Mesothelial cell of epicardium (in vitro differentiated cells): ENCODE data around the gene NEIL3. TPM values are rescaled to one million over a fixed set of nuclear protein-coding genes. Genes with fewer than 3 reads are reported as not detected.

Experiments
- DNase-seq, 2 experiments: peaks; one replicate each; pipeline ENCODE4 v3.0.0; 2021; ENCODE audit warnings: low spot score in 2 of 2; ENCODE audit not compliant: unreplicated experiment in 2 of 2
- H3K27ac Mint-ChIP-seq: 2 replicates; pipeline ENCODE4 v1.8.0; 2021; ENCODE audit warnings: mixed read lengths
- H3K27me3 Mint-ChIP-seq: 2 replicates; pipeline ENCODE4 v1.8.0; 2021; ENCODE audit warnings: low read depth, mixed read lengths
- H3K36me3 Mint-ChIP-seq: 2 replicates; pipeline ENCODE4 v1.8.0; 2021; ENCODE audit warnings: mixed read lengths
- H3K4me1 Mint-ChIP-seq: 2 replicates; pipeline ENCODE4 v1.8.0; 2021; ENCODE audit warnings: mixed read lengths
- H3K4me3 Mint-ChIP-seq: 2 replicates; pipeline ENCODE4 v1.8.0; 2021; ENCODE audit warnings: mild to moderate bottlenecking, moderate library complexity, mixed read lengths
- H3K9me3 Mint-ChIP-seq: 2 replicates; pipeline ENCODE4 v1.8.0; 2021; ENCODE audit warnings: mixed read lengths
- CTCF ChIP-seq: fragments of 200-600 bp; sonication (generic); IDR thresholded peaks from one replicate; pipeline ENCODE4 v1.5.0; 2021; ENCODE audit warnings: antibody characterized with exemption; ENCODE audit not compliant: unreplicated experiment
- total RNA-seq: library from RNA; stranded (reverse); gene quantifications from 3 replicates; pipeline ENCODE4 v1.2.1, GENCODE V29; 2021

NEIL3 gene
- total RNA-seq, 1 donor from 2014 or later: 6.2 TPM

- no peak for DNase-seq
- H3K36me3 Mint-ChIP-seq: no peaks in the 10 kb centered on the region
- H3K27me3 Mint-ChIP-seq: no peaks in the 10 kb centered on the region
- no peak overlapping the region for H3K4me3 Mint-ChIP-seq
- no peak for TF ChIP-seq CTCF
- H3K4me1 Mint-ChIP-seq: peaks cover 15% of the 10 kb centered on the region
- H3K9me3 Mint-ChIP-seq: peaks cover 10% of the 10 kb centered on the region
- no peak overlapping the region for H3K27ac Mint-ChIP-seq
Measured at GRCh38 chr4:177282284-177282835, 27.3 kb upstream of the NEIL3 start.

GRCh38 chr4:177283167-177283566 is 26.5 kb upstream of the NEIL3 start:
- Mint-ChIP-seq H3K4me3 (no peak overlapping the region), H3K9me3 (peaks cover 8% of the 10 kb centered on the region), H3K4me1 (peaks cover 15% of the 10 kb centered on the region), H3K27me3 (no peaks in the 10 kb centered on the region), H3K36me3 (no peaks in the 10 kb centered on the region), H3K27ac (no peak overlapping the region)
- no peak for TF ChIP-seq CTCF
- no peak for DNase-seq

- DNase-seq: no peak
- no peak overlapping the region for H3K4me3 Mint-ChIP-seq
- H3K27me3 Mint-ChIP-seq: no peaks in the 10 kb centered on the region
- peaks cover 14% of the 10 kb centered on the region for H3K4me1 Mint-ChIP-seq
- H3K36me3 Mint-ChIP-seq: no peaks in the 10 kb centered on the region
- no peaks in the 10 kb centered on the region for H3K9me3 Mint-ChIP-seq
- no peak overlapping the region for H3K27ac Mint-ChIP-seq
- no peak for TF ChIP-seq CTCF
Measured at GRCh38 chr4:177285953-177286352, 23.7 kb upstream of the NEIL3 start.

GRCh38 chr4:177287255-177287654 is 22.4 kb upstream of the NEIL3 start:
- Mint-ChIP-seq H3K4me1 (peaks cover 17% of the 10 kb centered on the region), H3K27me3 (no peaks in the 10 kb centered on the region), H3K27ac (no peak overlapping the region), H3K36me3 (no peaks in the 10 kb centered on the region), H3K4me3 (no peak overlapping the region), H3K9me3 (no peaks in the 10 kb centered on the region)
- TF ChIP-seq CTCF: no peak
- DNase-seq: no peak

- H3K27me3 Mint-ChIP-seq: no peaks in the 10 kb centered on the region
- H3K27ac Mint-ChIP-seq: no peak overlapping the region
- H3K36me3 Mint-ChIP-seq: no peaks in the 10 kb centered on the region
- no peak overlapping the region for H3K4me3 Mint-ChIP-seq
- DNase-seq: no peak
- H3K4me1 Mint-ChIP-seq: peaks cover 25% of the 10 kb centered on the region
- no peak for TF ChIP-seq CTCF
- H3K9me3 Mint-ChIP-seq: no peaks in the 10 kb centered on the region
Measured at GRCh38 chr4:177288335-177288734, 21.3 kb upstream of the NEIL3 start.

GRCh38 chr4:177290780-177291179 is 18.9 kb upstream of the NEIL3 start:
- TF ChIP-seq CTCF: no peak

More at GRCh38 chr4:177290780-177291179, 18.9 kb upstream of the NEIL3 start:
- peak overlapping the region; percentile 82 for H3K27ac Mint-ChIP-seq
- DNase-seq: no peak
- H3K9me3 Mint-ChIP-seq: no peaks in the 10 kb centered on the region
- peaks cover 35% of the 10 kb centered on the region for H3K4me1 Mint-ChIP-seq
- no peaks in the 10 kb centered on the region for H3K27me3 Mint-ChIP-seq
- H3K4me3 Mint-ChIP-seq: no peak overlapping the region
- no peaks in the 10 kb centered on the region for H3K36me3 Mint-ChIP-seq
